ENCODE measurements around the gene VANGL2.

Gene VANGL2

DNA sequence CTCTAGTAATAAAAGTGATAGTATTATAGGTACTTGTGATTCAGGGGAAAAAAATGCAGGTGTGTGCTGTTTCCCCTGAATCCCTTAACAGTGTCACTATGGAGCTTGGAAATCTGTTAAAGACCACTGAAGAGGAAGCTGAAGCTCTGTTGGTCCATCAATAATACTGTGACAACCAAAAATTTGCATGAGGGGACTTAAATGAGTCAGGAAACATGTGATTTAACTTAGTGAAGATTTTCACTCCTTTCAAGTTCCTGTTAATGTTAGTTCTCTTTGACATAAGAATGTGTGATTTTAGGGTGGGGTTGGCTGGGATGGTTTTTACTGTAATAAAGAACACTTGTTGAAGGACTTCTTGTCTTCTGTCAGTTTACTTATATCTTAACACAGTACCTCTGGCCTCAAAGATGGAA lies 32.0 kb downstream of the VANGL2 start:
- DNase-seq (ENCODE audit: low read depth) = no peak
- H3K4me3 ChIP-seq (ENCODE audit: low read depth, low read length) = no peak overlapping the region
- TF ChIP-seq, protein P1, sequence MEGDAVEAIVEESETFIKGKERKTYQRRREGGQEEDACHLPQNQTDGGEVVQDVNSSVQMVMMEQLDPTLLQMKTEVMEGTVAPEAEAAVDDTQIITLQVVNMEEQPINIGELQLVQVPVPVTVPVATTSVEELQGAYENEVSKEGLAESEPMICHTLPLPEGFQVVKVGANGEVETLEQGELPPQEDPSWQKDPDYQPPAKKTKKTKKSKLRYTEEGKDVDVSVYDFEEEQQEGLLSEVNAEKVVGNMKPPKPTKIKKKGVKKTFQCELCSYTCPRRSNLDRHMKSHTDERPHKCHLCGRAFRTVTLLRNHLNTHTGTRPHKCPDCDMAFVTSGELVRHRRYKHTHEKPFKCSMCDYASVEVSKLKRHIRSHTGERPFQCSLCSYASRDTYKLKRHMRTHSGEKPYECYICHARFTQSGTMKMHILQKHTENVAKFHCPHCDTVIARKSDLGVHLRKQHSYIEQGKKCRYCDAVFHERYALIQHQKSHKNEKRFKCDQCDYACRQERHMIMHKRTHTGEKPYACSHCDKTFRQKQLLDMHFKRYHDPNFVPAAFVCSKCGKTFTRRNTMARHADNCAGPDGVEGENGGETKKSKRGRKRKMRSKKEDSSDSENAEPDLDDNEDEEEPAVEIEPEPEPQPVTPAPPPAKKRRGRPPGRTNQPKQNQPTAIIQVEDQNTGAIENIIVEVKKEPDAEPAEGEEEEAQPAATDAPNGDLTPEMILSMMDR (IDR thresholded peaks at IDR 0.05; ENCODE audit: control insufficient read depth, extremely low read depth, insufficient read depth) = no peak

DNA sequence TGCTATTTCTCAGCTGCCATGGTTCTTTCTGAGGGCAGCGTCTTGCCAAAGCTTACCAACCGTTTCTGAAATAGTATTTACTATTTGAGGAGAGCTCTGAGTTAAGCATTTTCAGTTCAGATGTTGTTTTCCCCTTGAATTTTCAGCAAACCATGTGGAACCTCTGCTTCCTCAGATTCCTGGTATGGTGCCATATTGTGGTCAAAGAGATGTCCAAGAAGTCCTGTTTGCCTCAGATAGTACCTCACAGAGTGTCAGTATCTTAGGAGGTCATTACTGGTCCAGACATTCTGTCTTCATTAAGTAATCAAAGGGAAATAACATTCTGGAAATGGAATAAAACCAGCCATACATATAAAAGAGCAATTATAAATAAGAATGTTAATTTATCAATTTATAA lies 36.6 kb downstream of the VANGL2 start:
- no peak for DNase-seq (ENCODE audit: low read depth)
- TF ChIP-seq, protein P1 (IDR thresholded peaks at IDR 0.05; ENCODE audit: control insufficient read depth, extremely low read depth, insufficient read depth) = no peak
- no peak overlapping the region for H3K4me3 ChIP-seq (ENCODE audit: low read depth, low read length)

DNA sequence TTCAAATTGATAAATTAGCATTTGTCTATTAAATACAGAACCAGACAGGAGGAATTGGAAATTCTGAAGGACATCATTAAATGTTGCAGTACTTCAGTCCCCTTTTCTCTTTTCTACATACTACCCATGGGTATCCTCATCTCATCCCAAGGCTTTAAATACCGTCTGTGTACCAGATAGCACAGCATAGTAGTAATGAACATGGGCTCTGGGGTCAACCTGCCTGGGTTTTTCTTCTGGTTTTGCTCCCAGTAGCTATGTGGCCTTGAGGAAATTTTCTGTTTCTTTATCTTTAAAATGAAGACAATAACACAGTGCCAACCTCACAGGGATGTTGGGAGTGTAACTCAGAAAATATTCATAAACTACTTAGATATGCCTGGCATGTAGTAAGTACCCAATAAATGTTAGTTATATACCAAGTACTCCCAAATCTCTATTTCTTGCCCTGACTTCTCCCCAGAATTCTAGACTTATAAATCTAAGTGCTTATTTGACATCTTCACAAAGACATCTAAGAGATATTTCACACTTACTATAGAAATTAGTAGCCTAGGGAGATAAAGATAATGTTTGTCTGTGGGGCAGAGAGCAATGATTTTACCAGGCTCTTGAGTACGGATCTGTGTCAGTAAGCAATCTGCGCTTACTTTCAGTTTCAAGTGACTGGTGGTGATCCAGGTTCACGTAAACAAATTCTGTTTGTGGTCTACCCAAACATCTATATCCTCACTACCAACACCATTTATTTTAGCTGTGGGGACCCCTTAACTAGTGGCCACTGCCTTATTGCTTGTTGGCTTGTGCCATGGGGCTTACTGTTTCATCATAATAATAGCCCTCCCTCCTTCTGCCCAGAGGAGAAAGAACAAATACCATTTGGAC lies 37.3 kb downstream of the VANGL2 start:
- DNase-seq (ENCODE audit: low read depth) = no peak
- TF ChIP-seq, protein P1 (IDR thresholded peaks at IDR 0.05; ENCODE audit: control insufficient read depth, extremely low read depth, insufficient read depth) = no peak
- no peak overlapping the region for H3K4me3 ChIP-seq (ENCODE audit: low read depth, low read length)

DNA sequence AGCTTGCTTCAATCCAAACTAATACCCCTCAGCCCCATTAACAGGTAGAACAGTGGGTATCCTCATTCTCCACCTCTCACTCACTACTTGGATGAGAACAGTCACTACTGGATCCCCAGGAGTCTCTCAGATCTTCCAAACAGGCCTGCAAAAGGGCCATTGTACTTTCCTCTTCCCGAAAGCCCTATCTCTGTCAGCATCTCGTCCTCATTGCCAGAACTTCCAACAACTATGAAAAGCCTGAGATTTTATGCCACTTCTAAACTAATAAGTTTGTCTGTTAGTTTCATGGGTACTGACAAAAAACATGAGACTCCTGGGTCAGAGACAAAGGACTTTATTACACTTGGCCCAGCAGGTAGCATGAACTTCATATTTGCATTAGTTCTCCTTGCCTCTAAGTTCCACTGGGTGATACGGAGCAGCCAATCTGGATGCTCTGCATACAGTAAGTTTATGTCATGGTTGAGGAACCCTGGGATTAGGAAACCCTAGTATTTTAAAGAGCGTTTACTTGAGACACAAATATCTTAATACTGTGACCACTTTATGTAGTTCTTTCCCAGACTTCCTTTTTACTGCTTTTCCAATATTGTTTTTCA lies 38.1 kb downstream of the VANGL2 start:
- TF ChIP-seq, protein P1 (IDR thresholded peaks at IDR 0.05; ENCODE audit: control insufficient read depth, extremely low read depth, insufficient read depth) = no peak
- no peak for DNase-seq (ENCODE audit: low read depth)
- no peak overlapping the region for H3K4me3 ChIP-seq (ENCODE audit: low read depth, low read length)

DNA sequence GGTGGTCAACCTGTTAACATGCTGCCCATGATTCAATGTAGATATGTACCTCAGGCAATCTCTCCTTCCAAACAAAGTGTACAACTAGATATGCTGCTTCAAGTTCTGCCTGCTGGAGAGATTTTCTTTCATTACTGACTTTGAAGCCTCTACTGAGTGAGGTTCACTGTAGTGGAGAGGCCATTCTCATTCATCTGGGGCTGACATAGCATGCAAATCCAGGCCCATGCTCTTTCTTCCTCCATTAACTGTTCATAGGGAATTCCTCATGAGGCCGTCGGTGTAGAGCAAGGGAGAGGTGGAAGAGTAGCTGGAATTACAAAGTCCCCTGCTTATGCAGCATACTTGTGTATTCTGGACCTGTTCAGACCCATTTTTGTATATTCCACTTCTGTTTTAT lies 38.6 kb downstream of the VANGL2 start:
- no peak for DNase-seq (ENCODE audit: low read depth)
- TF ChIP-seq, protein P1 (IDR thresholded peaks at IDR 0.05; ENCODE audit: control insufficient read depth, extremely low read depth, insufficient read depth) = no peak
- H3K4me3 ChIP-seq (ENCODE audit: low read depth, low read length) = no peak overlapping the region

DNA sequence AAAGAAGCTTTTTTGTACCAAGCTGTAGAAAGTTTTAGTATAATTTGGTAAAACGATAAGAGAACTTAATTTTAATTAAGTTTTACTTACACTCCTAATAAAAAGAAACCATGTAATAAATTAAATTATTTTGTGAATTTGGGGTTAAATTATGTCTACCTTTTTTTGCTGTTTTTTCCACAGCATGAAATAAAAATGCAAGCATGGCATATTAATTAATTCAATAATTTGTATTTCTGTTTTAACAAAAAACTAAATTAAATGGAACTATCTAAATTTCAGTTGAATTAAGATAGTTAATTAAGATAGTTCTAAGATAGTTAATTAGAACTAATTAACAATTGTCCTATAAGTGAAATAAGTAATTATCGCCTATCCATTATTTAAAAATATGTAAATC lies 39.4 kb downstream of the VANGL2 start:
- no peak for DNase-seq (ENCODE audit: low read depth)
- H3K4me3 ChIP-seq (ENCODE audit: low read depth, low read length) = no peak overlapping the region
- TF ChIP-seq, protein P1 (IDR thresholded peaks at IDR 0.05; ENCODE audit: control insufficient read depth, extremely low read depth, insufficient read depth) = no peak

Measured in LNCaP clone FGC (cell line).